ENCODE data around the gene GUCY2C. TPM values are rescaled to one million over a fixed set of nuclear protein-coding genes. Genes with fewer than 3 reads are reported as not detected.
A peak's percentile ranks its signal among the peaks of the same experiment; 100 is the strongest.

Gene GUCY2C
- total RNA-seq, 2 experiments from 2014 or later: not detected

- no peak for TF ChIP-seq CTCF (IDR thresholded peaks at IDR 0.05)
- Mint-ChIP-seq H3K4me1 (ENCODE audit: low read depth) (peaks cover 4% of the 10 kb centered on the region), H3K27me3 (peaks cover 26% of the 10 kb centered on the region), H3K9me3 (no peaks in the 10 kb centered on the region), H3K36me3 (ENCODE audit: low read depth) (no peaks in the 10 kb centered on the region), H3K4me3 (no peak overlapping the region), H3K27ac (no peak overlapping the region)
- ATAC-seq (ENCODE audit: poor library complexity): no peak
- Histone ChIP-seq H3K27ac (ENCODE audit: low read depth in 1 of 2, low read length in 2 of 2) (no peak overlapping the region), H3K9me3 (ENCODE audit: control insufficient read depth in 1 of 2, insufficient read depth in 1 of 2, low read length in 2 of 2) (no peaks in the 10 kb centered on the region), H3K4me3 (ENCODE audit: low read length) (no peak overlapping the region), H3K27me3 (ENCODE audit: control insufficient read depth in 1 of 2, insufficient read depth in 2 of 2, low read length in 2 of 2) (no peaks in the 10 kb centered on the region), H3K36me3 (ENCODE audit: insufficient read depth, low read length) (no peaks in the 10 kb centered on the region), H3K4me1 (ENCODE audit: insufficient read depth, low read length) (no peaks in the 10 kb centered on the region)
- CTCF ChIA-PET: no interaction called here
- no peak for DNase-seq
- POLR2A ChIA-PET: no interaction called here
- intact Hi-C loops (cut with DNase I, micrococcal nuclease): no loop called here
Measured at GRCh38 chr12:14621826-14622225, 74.6 kb downstream of the GUCY2C start.

- no peak for TF ChIP-seq CTCF (IDR thresholded peaks at IDR 0.05)
- CTCF ChIA-PET: interaction anchor here (1.1 kb wide), 1 partner anchor 382 kb away, joined by 3 read pairs; no protein-coding TSS in a partner anchor
- no peak overlapping the region for H3K27ac Mint-ChIP-seq
- POLR2A ChIA-PET: interaction anchor here (0.8 kb wide), 1 partner anchor 10 kb away, joined by 4 read pairs; no protein-coding TSS in a partner anchor
- no peak for ATAC-seq (ENCODE audit: poor library complexity)
- peaks cover 4% of the 10 kb centered on the region for H3K4me1 Mint-ChIP-seq (ENCODE audit: low read depth)
- Histone ChIP-seq H3K27me3 (ENCODE audit: control insufficient read depth in 1 of 2, insufficient read depth in 2 of 2, low read length in 2 of 2) (no peaks in the 10 kb centered on the region), H3K9me3 (ENCODE audit: control insufficient read depth in 1 of 2, insufficient read depth in 1 of 2, low read length in 2 of 2) (no peaks in the 10 kb centered on the region), H3K4me3 (ENCODE audit: low read length) (no peak overlapping the region), H3K36me3 (ENCODE audit: insufficient read depth, low read length) (no peaks in the 10 kb centered on the region), H3K27ac (ENCODE audit: low read depth in 1 of 2, low read length in 2 of 2) (no peak overlapping the region), H3K4me1 (ENCODE audit: insufficient read depth, low read length) (no peaks in the 10 kb centered on the region)
- intact Hi-C loops (cut with DNase I, micrococcal nuclease): loop anchor here (1.0 kb wide), 1 partner anchor 382 kb away; no protein-coding TSS in a partner anchor
- no peaks in the 10 kb centered on the region for H3K9me3 Mint-ChIP-seq
- H3K36me3 Mint-ChIP-seq (ENCODE audit: low read depth): no peaks in the 10 kb centered on the region
- H3K27me3 Mint-ChIP-seq: peaks cover 32% of the 10 kb centered on the region
- no peak for DNase-seq
- H3K4me3 Mint-ChIP-seq: no peak overlapping the region
Measured at GRCh38 chr12:14619741-14620501, 76.5 kb downstream of the GUCY2C start.

GRCh38 chr12:14618983-14619382 lies 77.4 kb downstream of the GUCY2C start:
- Mint-ChIP-seq H3K27ac (no peak overlapping the region), H3K36me3 (ENCODE audit: low read depth) (no peaks in the 10 kb centered on the region), H3K4me1 (ENCODE audit: low read depth) (peaks cover 4% of the 10 kb centered on the region), H3K9me3 (no peaks in the 10 kb centered on the region), H3K4me3 (no peak overlapping the region), H3K27me3 (peaks cover 32% of the 10 kb centered on the region)
- DNase-seq (peak in 4 of 14 experiments; percentile 17 to 39 (median 34)), ATAC-seq (ENCODE audit: poor library complexity) (no peak)
- H3K4me1 ChIP-seq (ENCODE audit: insufficient read depth, low read length): no peaks in the 10 kb centered on the region
- H3K36me3 ChIP-seq (ENCODE audit: insufficient read depth, low read length): no peaks in the 10 kb centered on the region
- no peaks in the 10 kb centered on the region for H3K9me3 ChIP-seq (ENCODE audit: control insufficient read depth in 1 of 2, insufficient read depth in 1 of 2, low read length in 2 of 2)
- intact Hi-C loops (cut with DNase I, micrococcal nuclease): loop anchor here (1.0 kb wide), 1 partner anchor 381 kb away; no protein-coding TSS in a partner anchor
- CTCF ChIA-PET: interaction anchor here (1.1 kb wide), 1 partner anchor 381 kb away, joined by 3 read pairs; no protein-coding TSS in a partner anchor
- H3K27ac ChIP-seq (ENCODE audit: low read depth in 1 of 2, low read length in 2 of 2): no peak overlapping the region
- peak; percentile 49 for TF ChIP-seq CTCF (IDR thresholded peaks at IDR 0.05)
- POLR2A ChIA-PET: no interaction called here
- peaks cover 0 to under 1% of the 10 kb centered on the region in 2 experiments for H3K27me3 ChIP-seq (ENCODE audit: control insufficient read depth in 1 of 2, insufficient read depth in 2 of 2, low read length in 2 of 2)
- no peak overlapping the region for H3K4me3 ChIP-seq (ENCODE audit: low read length)

Measured in CD4-positive, alpha-beta T cell (primary cell).